ENCODE results near the gene VAT1L.

The VAT1L gene

GRCh38 chr16:77905374-77905920 is 117.1 kb downstream of the VAT1L start:
- H3K4me3 ChIP-seq (replicated peaks in 1 of 2; ENCODE audit: low read depth in 2 of 2, low read length in 2 of 2): no peak overlapping the region
- TF ChIP-seq, protein P1, sequence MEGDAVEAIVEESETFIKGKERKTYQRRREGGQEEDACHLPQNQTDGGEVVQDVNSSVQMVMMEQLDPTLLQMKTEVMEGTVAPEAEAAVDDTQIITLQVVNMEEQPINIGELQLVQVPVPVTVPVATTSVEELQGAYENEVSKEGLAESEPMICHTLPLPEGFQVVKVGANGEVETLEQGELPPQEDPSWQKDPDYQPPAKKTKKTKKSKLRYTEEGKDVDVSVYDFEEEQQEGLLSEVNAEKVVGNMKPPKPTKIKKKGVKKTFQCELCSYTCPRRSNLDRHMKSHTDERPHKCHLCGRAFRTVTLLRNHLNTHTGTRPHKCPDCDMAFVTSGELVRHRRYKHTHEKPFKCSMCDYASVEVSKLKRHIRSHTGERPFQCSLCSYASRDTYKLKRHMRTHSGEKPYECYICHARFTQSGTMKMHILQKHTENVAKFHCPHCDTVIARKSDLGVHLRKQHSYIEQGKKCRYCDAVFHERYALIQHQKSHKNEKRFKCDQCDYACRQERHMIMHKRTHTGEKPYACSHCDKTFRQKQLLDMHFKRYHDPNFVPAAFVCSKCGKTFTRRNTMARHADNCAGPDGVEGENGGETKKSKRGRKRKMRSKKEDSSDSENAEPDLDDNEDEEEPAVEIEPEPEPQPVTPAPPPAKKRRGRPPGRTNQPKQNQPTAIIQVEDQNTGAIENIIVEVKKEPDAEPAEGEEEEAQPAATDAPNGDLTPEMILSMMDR (IDR thresholded peaks at IDR 0.05; ENCODE audit: low read depth, low read length): no peak
- DNase-seq (ENCODE audit: low read depth in 2 of 2): no peak

- DNase-seq (ENCODE audit: low read depth in 2 of 2): no peak
- TF ChIP-seq, protein P1 (IDR thresholded peaks at IDR 0.05; ENCODE audit: low read depth, low read length): no peak
Measured at GRCh38 chr16:77910021-77910420, 121.7 kb downstream of the VAT1L start.

GRCh38 chr16:77912617-77913016 is 124.3 kb downstream of the VAT1L start:
- H3K4me3 ChIP-seq (replicated peaks in 1 of 2; ENCODE audit: low read depth in 2 of 2, low read length in 2 of 2): no peak overlapping the region
- DNase-seq (ENCODE audit: low read depth in 2 of 2): no peak
- TF ChIP-seq, protein P1 (IDR thresholded peaks at IDR 0.05; ENCODE audit: low read depth, low read length): no peak

More at GRCh38 chr16:77910021-77910420, 121.7 kb downstream of the VAT1L start:
- H3K4me3 ChIP-seq (replicated peaks in 1 of 2; ENCODE audit: low read depth in 2 of 2, low read length in 2 of 2): no peak overlapping the region

GRCh38 chr16:77913738-77914253 is 125.4 kb downstream of the VAT1L start:
- no peak overlapping the region for H3K4me3 ChIP-seq (replicated peaks in 1 of 2; ENCODE audit: low read depth in 2 of 2, low read length in 2 of 2)
- TF ChIP-seq, protein P1 (IDR thresholded peaks at IDR 0.05; ENCODE audit: low read depth, low read length): no peak
- no peak for DNase-seq (ENCODE audit: low read depth in 2 of 2)

GRCh38 chr16:77916111-77916510 is 127.7 kb downstream of the VAT1L start:
- DNase-seq (ENCODE audit: low read depth in 2 of 2): no peak
- no peak overlapping the region for H3K4me3 ChIP-seq (replicated peaks in 1 of 2; ENCODE audit: low read depth in 2 of 2, low read length in 2 of 2)
- TF ChIP-seq, protein P1 (IDR thresholded peaks at IDR 0.05; ENCODE audit: low read depth, low read length): no peak

DNA sequence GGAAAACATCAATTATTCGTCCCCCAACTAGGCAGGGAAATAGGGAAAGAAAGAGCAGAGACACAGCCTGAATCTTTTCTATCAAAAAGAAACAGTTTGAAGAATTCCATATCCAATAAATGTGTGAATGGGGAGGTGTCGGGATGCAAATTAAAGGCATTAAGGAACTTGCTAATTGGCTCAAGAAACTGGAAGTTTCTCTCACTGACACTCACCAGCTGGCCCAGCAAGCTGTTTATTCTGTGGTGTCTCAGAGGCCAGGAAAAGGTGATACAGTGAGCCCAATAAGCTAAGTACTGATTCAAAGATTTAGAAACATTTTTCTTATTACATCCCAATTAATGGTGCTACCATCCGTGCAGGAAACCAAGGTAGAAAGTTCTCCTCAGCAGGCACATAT is 129.6 kb downstream of the VAT1L start:
- no peak for DNase-seq (ENCODE audit: low read depth in 2 of 2)
- no peak overlapping the region for H3K4me3 ChIP-seq (replicated peaks in 1 of 2; ENCODE audit: low read depth in 2 of 2, low read length in 2 of 2)
- TF ChIP-seq, protein P1 (IDR thresholded peaks at IDR 0.05; ENCODE audit: low read depth, low read length): no peak

All from cardiac fibroblast (primary cell).